Germinal center (tissue), 1 donor: Measurements from ENCODE around the gene PCDHB13.
A peak's percentile ranks its signal among the peaks of the same experiment; 100 is the strongest.
"Not testable (repeated sequence)": the region's sequence is repeated elsewhere in the genome, so short reads cannot be mapped to it uniquely, and the experiment has no call there.

Source experiments
- DNase-seq: peaks from one replicate; pipeline ENCODE4 v3.0.0; 2012; ENCODE audit warnings: mixed read lengths, low spot score

The PCDHB13 gene

DNA sequence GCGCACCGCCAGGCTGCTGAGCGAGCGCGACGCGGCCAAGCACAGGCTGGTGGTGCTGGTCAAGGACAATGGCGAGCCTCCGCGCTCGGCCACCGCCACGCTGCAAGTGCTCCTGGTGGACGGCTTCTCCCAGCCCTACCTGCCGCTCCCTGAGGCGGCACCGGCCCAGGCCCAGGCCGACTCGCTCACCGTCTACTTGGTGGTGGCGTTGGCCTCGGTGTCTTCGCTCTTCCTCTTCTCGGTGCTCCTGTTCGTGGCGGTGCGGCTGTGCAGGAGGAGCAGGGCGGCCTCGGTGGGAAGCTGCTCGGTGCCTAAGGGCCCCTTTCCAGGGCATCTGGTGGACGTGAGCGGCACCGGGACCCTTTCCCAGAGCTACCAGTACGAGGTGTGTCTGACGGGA, 12.1 kb upstream of the PCDHB13 start:
- not testable (repeated sequence) for DNase-seq

DNA sequence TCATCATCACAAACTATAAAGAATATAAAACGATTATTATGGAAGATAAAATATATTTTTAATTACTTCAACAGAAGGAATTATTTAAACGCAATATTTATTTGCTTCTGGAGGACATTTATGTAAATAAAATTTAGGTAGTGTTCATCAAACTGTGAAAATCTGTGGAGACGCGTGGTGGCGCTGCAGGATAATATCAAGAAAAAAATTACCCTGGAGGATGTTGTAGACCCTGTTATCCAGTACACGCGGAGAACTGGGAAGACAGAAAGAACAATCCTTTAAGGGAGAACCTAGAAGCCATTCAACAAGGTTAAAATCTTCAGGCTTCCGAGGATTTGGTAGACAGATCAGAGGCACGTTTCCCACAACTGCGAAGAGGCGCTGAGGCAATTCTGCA, 5.2 kb upstream of the PCDHB13 start, which contains the start of gene PCDHB12:
Gene PCDHB12, plus strand, starts transcription at position 242 of the 400 bp plus-strand sequence. CDS start 189 bp downstream, outside the sequence.
- DNase-seq: no peak

DNA sequence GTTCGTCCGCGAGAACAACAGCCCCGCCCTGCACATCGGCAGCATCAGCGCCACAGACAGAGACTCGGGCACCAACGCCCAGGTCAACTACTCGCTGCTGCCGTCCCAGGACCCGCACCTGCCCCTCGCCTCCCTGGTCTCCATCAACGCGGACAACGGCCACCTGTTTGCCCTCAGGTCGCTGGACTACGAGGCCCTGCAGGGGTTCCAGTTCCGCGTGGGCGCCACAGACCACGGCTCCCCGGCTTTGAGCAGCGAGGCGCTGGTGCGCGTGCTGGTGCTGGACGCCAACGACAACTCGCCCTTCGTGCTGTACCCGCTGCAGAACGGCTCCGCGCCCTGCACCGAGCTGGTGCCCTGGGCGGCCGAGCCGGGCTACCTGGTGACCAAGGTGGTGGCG, 3.4 kb upstream of the PCDHB13 start:
- not testable (repeated sequence) for DNase-seq

DNA sequence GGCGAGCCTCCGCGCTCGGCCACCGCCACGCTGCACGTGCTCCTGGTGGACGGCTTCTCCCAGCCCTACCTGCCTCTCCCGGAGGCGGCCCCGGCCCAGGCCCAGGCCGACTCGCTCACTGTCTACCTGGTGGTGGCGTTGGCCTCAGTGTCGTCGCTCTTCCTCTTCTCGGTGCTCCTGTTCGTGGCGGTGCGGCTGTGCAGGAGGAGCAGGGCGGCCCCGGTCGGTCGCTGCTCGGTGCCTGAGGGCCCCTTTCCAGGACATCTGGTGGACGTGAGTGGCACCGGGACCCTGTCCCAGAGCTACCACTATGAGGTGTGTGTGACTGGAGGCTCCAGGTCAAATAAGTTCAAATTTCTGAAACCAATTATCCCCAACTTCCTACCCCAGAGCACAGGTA, 2.9 kb upstream of the PCDHB13 start:
- DNase-seq: not testable (repeated sequence)

DNA sequence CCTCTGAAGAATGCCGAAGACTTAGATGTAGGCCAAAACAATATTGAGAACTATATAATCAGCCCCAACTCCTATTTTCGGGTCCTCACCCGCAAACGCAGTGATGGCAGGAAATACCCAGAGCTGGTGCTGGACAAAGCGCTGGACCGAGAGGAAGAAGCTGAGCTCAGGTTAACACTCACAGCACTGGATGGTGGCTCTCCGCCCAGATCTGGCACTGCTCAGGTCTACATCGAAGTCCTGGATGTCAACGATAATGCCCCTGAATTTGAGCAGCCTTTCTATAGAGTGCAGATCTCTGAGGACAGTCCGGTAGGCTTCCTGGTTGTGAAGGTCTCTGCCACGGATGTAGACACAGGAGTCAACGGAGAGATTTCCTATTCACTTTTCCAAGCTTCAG, 864 bp downstream of the PCDHB13 start:
- DNase-seq: not testable (repeated sequence)

DNA sequence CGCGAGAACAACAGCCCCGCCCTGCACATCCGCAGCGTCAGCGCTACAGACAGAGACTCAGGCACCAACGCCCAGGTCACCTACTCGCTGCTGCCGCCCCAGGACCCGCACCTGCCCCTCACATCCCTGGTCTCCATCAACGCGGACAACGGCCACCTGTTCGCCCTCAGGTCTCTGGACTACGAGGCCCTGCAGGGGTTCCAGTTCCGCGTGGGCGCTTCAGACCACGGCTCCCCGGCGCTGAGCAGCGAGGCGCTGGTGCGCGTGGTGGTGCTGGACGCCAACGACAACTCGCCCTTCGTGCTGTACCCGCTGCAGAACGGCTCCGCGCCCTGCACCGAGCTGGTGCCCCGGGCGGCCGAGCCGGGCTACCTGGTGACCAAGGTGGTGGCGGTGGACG, 1.8 kb downstream of the PCDHB13 start:
- not testable (repeated sequence) for DNase-seq

DNA sequence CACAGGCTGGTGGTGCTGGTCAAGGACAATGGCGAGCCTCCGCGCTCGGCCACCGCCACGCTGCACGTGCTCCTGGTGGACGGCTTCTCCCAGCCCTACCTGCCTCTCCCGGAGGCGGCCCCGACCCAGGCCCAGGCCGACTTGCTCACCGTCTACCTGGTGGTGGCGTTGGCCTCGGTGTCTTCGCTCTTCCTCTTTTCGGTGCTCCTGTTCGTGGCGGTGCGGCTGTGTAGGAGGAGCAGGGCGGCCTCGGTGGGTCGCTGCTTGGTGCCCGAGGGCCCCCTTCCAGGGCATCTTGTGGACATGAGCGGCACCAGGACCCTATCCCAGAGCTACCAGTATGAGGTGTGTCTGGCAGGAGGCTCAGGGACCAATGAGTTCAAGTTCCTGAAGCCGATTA, 2.3 kb downstream of the PCDHB13 start:
- not testable (repeated sequence) for DNase-seq

DNA sequence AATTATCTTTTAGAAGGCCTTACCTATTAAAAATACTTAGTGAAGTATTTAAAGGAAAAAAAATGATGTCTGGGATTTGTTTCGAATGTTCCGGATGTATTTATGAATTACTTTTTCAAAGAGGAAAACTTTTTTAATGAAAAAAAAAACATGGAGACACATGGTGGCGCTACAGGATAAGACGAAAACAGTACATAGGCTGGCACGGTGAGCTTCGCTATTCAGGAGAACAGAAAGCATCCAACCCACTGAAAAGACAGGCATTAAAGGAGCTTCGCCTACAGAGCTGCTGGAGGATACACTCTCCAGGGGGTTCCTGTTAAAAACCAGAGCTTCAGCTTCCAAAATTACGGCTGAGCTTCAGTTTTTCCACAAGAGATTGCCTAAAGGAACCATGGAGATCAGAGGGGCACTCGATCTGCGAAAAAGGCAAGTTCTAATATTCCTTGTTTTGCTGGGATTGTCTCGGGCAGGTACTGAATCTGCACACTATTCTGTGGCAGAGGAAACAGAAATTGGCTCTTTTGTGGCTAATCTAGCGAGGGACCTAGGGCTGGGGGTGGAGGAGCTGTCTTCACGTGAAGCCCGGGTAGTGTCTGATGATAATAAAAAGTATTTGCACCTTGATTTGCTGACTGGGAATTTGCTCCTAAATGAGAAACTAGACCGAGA, 9.5 kb downstream of the PCDHB13 start, which contains the start of gene PCDHB14:
Gene PCDHB14, plus strand, starts transcription at position 232 of the 672 bp plus-strand sequence. Its CDS starts 163 bp downstream, at position 395.
- no peak for DNase-seq

DNA sequence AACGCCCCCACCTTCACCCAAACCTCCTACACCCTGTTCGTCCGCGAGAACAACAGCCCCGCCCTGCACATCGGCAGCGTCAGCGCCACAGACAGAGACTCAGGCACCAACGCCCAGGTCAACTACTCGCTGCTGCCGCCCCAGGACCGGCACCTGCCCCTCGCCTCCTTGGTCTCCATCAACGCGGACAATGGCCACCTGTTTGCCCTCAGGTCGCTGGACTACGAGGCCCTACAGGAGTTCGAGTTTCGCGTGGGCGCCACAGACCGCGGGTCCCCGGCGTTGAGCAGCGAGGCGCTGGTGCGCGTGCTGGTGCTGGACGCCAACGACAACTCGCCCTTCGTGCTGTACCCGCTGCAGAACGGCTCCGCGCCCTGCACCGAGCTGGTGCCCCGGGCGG, 11.1 kb downstream of the PCDHB13 start:
- DNase-seq: not testable (repeated sequence)

DNA sequence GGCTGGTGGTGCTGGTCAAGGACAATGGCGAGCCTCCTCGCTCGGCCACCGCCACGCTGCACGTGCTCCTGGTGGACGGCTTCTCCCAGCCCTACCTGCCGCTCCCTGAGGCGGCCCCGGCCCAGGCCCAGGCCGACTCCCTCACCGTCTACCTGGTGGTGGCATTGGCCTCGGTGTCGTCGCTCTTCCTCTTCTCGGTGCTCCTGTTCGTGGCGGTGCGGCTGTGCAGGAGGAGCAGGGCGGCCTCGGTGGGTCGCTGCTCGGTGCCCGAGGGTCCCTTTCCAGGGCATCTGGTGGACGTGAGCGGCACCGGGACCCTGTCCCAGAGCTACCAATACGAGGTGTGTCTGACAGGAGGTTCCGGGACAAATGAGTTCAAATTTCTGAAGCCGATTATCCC, 11.7 kb downstream of the PCDHB13 start:
- not testable (repeated sequence) for DNase-seq

DNA sequence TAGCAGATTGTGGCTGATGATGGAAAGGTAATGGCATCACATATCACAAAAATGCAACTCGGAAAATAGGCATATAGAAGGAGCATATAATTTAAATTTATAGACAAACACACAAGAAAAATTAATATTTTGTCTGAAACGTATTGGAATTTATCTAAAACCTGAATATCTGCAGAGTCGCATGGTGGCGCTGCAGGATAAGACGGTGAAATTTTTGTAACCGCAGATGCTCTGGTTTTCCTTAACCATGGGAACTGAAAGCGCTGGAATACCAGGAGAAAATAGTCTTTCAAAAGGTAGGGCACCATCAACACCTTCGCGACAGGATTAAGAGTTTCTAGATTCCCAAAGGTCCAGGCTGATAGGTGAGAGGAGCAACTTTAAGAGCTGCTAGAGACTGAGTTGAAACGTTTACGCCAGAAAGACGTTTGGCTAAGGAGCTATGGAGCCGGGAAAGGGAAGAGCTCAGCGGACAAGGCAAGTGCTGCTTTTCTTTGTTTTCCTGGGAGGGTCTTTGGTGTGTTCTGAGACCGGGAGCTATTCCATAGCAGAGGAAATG, 20.5 kb downstream of the PCDHB13 start:
- DNase-seq: no peak

DNA sequence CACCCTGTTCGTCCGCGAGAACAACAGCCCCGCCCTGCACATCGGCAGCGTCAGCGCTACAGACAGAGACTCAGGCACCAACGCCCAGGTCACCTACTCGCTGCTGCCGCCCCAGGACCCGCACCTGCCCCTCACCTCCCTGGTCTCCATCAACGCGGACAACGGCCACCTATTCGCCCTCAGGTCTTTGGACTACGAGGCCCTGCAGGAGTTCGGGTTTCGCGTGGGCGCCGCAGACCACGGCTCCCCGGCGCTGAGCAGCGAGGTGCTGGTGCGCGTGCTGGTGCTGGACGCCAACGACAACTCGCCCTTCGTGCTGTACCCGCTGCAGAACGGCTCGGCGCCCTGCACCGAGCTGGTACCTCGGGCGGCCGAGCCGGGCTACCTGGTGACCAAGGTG, 22.2 kb downstream of the PCDHB13 start:
- DNase-seq: not testable (repeated sequence)

DNA sequence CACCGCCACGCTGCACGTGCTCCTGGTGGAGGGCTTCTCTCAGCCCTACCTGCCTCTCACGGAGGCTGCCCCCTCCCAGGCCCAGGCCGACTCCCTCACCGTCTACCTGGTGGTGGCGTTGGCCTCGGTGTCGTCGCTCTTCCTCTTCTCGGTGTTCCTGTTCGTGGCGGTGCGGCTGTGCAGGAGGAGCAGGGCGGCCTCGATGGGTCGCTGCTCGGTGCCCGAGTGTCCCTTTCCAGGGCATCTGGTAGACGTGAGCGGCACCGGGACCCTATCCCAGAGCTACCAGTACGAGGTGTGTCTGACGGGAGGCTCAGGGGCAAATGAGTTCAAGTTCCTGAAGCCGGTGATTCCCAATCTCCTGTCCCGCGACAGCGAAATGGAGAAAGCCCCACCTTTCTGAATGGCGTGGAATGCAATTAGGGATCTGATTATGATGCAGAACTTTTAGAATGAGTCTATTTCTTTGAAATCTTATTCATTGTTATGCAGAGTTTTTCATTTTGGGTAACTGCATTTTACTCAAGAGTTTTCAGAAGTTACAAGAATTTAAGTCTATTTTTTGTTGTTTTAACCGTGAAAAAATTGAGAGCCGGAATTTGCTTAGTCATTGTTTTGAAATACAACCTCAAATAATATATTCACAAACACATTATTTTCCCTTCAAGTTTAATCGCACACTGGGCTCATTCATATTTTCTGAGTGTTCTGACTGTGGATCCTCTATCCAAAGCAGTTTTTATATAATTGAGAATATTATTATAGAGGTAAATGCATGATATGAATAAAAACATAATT, 23.0 kb downstream of the PCDHB13 start:
- DNase-seq: no peak

DNA sequence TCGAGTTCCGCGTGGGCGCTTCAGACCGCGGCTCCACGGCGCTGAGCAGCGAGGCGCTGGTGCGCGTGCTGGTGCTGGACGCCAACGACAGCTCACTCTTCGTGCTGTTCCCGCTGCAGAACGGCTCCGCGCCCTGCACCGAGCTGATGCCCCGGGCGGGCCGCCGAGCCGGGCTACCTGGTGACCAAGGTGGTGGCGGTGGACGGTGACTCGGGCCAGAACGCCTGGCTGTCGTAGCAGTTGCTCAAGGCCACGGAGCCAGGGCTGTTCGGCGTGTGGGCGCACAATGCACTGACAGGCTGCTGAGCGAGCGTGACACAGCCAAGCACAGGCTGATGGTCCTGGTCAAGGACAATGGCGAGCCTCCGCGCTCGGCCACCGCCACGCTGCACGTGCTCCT, 27.8 kb downstream of the PCDHB13 start:
- DNase-seq: no peak

DNA sequence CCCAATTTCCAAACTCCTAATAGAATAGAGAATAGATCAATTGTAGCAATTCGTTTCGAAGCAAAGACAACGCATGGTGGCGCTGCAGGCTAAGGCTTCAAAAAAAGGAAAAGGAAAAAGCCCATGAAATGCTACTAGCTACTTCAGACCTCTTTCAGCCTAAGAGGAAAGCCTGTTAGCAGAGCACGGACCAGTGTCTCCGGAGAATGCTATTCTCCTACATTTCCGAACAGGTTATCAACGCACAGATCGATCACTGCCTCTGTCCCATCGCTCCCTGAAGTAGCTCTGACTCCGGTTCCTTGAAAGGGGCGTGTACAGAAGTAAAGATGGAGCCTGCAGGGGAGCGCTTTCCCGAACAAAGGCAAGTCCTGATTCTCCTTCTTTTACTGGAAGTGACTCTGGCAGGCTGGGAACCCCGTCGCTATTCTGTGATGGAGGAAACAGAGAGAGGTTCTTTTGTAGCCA, 31.6 kb downstream of the PCDHB13 start, which contains the start of gene PCDHB15:
Gene PCDHB15, plus strand, starts transcription at position 146 of the 468 bp plus-strand sequence. Its CDS starts 184 bp downstream, at position 330.
- DNase-seq: peak; percentile 7

DNA sequence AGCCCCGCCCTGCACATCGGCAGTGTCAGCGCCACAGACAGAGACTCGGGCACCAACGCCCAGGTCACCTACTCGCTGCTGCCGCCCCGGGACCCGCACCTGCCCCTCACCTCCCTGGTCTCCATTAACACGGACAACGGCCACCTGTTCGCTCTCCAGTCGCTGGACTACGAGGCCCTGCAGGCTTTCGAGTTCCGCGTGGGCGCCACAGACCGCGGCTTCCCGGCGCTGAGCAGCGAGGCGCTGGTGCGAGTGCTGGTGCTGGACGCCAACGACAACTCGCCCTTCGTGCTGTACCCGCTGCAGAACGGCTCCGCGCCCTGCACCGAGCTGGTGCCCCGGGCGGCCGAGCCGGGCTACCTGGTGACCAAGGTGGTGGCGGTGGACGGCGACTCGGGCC, 33.3 kb downstream of the PCDHB13 start:
- DNase-seq: not testable (repeated sequence)

DNA sequence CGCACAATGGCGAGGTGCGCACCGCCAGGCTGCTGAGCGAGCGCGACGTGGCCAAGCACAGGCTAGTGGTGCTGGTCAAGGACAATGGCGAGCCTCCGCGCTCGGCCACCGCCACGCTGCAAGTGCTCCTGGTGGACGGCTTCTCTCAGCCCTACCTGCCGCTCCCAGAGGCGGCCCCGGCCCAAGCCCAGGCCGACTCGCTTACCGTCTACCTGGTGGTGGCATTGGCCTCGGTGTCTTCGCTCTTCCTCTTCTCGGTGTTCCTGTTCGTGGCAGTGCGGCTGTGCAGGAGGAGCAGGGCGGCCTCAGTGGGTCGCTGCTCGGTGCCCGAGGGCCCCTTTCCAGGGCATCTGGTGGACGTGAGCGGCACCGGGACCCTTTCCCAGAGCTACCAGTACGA, 33.7 kb downstream of the PCDHB13 start:
- DNase-seq: not testable (repeated sequence)

DNA sequence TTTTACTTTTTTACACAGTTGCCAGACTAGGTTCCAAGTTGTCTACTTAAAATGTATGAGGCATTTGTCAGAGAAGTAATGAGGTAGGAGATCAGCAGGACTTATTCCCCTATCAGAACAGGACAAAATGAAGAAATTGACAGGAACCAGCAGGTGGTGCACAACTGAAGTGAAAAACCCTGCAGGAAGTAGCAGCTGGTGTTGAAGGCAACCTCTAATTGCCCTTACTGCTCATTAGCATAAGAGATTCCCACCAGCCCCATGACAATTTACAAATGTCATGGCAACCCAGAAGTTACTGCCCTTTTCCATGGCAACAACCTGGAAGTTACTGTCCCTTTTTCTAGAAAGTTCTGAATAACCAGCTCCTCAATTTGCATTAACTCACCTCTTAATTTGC, 36.9 kb downstream of the PCDHB13 start:
- DNase-seq: no peak

DNA sequence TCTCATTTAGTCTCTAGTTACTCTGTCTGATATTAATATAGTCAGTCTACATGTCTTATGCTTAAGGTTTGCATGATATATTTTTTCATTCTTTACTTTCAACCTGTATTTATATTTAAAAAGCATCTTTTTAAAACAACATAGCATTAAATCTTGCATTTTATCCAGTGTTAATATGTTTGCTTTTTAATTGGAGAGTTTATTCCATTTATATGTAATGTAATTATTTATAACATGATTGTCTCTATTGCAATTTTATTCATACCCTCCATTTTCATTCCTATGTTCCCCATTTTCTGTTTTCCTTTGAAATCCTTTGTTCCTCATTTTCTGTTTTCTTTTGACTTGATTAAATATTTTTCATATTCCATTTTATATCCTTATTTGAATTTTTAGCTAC, 44.7 kb downstream of the PCDHB13 start:
- DNase-seq: no peak

DNA sequence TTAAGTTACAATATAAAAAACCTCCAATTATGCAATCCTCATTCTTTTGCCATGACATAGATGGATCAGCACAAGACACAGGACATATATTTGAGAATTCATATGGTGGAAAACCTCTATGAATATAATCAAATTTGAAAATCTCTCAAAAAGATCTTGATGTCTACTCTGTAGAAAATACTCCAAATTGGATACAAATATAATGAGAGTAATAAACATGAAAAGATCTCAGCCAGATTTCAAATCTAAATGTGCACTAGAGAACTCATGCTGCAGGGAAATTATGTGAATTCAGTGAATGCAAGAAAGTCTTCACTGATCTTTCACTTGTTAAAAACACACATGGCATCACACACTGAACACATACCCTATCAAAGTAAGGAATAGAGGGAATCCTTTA, 45.2 kb downstream of the PCDHB13 start:
- DNase-seq: no peak

DNA sequence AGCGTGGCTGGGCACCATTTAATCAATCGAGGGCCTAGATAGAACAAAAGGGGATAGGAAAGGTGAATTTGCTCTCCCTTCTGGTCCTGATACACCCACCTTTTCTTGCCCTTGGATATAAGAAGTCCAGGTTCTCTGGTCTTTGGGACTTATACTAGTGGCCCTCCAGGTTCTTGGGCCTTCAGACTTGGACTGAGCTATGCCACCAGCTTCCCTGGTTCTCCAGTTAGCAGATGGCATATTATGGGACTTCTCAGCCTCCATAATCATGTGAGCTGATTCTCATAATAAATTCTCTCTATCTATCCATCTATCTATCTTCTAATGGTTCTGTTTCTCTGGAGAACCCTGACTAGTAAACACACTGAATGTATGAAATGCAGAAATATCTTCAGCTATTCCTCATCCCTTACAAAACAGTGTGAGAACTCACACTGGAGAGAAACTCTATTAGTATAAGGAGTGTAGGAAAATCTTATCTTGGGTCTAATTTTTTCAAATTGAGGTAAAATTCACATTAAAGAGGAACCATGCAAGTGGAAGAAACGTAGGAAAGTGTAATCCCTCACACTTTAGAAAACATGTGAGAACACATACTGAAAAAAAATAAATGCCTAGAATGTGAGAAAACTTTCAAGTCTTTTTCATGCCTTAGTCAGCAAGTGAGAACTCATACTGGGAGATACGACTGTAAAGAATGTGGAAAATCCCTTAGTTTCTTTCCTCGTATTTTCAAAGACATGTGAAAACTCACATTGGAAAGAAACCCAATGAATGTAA, 46.9 kb downstream of the PCDHB13 start:
- no peak for DNase-seq

DNA sequence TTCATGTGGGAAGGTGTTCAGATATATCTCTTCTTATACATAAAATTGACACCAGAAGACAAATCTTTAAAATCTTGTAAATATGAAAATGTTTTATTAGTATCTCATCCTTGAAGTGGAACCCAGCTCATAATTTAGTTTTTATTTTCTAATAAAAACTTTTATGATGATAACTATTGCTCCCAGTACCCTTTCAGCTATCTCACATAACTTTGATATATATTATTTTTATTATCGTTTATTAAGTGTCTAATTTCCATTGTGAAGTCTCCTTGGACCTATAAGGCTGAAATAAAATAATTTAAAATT, 47.5 kb downstream of the PCDHB13 start:
- no peak for DNase-seq
